Measurements from ENCODE around the gene GRIK5.

DNA sequence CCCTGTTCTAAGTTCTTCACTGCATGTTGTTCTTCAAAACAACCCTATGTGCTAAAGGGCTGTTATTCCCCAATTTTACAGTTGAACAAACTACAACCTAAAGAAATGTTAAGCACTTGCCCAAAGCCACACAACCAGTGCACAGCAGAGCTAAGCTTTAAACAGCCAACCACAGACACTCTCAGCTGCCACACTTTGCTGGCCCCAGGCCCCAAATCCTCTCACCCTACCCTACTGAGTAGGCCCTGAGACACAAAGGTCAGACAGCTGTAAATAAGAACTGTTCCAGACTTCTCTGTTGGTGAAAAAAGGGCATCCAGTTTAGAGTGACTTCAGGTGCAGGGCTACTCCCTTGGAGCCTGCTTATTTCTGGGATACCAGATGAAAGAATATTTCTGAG is 30.0 kb downstream of the GRIK5 start:
- TF ChIP-seq, protein P1, sequence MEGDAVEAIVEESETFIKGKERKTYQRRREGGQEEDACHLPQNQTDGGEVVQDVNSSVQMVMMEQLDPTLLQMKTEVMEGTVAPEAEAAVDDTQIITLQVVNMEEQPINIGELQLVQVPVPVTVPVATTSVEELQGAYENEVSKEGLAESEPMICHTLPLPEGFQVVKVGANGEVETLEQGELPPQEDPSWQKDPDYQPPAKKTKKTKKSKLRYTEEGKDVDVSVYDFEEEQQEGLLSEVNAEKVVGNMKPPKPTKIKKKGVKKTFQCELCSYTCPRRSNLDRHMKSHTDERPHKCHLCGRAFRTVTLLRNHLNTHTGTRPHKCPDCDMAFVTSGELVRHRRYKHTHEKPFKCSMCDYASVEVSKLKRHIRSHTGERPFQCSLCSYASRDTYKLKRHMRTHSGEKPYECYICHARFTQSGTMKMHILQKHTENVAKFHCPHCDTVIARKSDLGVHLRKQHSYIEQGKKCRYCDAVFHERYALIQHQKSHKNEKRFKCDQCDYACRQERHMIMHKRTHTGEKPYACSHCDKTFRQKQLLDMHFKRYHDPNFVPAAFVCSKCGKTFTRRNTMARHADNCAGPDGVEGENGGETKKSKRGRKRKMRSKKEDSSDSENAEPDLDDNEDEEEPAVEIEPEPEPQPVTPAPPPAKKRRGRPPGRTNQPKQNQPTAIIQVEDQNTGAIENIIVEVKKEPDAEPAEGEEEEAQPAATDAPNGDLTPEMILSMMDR (IDR thresholded peaks at IDR 0.05; ENCODE audit: borderline replicate concordance, extremely low read depth, low read length, poor library complexity, severe bottlenecking), result no peak
- TF ChIP-seq EZH2 (IDR thresholded peaks at IDR 0.05; ENCODE audit: borderline replicate concordance, low read depth, low read length, severe bottlenecking), result no peak
